ENCODE measurements around the gene EIF4G3. TPM values are rescaled to one million over a fixed set of nuclear protein-coding genes. Genes with fewer than 3 reads are reported as not detected.
"Not testable (repeated sequence)": the region's sequence is repeated elsewhere in the genome, so short reads cannot be mapped to it uniquely, and the experiment has no call there.

EIF4G3 gene
- total RNA-seq, 1 experiment from 2014 or later, result 23.2 TPM

- no peak for DNase-seq (ENCODE audit: low spot score)
Measured at GRCh38 chr1:20949871-20950590, 226.7 kb downstream of the EIF4G3 start.

GRCh38 chr1:20948101-20948500 lies 228.6 kb downstream of the EIF4G3 start:
- no peak for DNase-seq (ENCODE audit: low spot score)

- DNase-seq (ENCODE audit: low spot score), result no peak
Measured at GRCh38 chr1:20947409-20947808, 229.3 kb downstream of the EIF4G3 start.

GRCh38 chr1:20936621-20937020 lies 240.1 kb downstream of the EIF4G3 start:
- DNase-seq (ENCODE audit: low spot score), result no peak

GRCh38 chr1:20936216-20936615 lies 240.5 kb downstream of the EIF4G3 start:
- no peak for DNase-seq (ENCODE audit: low spot score)

- no peak for DNase-seq (ENCODE audit: low spot score)
Measured at GRCh38 chr1:20935717-20936116, 241.0 kb downstream of the EIF4G3 start.

GRCh38 chr1:20932437-20932977 lies 244.2 kb downstream of the EIF4G3 start:
- no peak for DNase-seq (ENCODE audit: low spot score)

- no peak for DNase-seq (ENCODE audit: low spot score)
Measured at GRCh38 chr1:20931930-20932436, 244.7 kb downstream of the EIF4G3 start.

GRCh38 chr1:20930427-20930826 lies 246.3 kb downstream of the EIF4G3 start:
- DNase-seq (ENCODE audit: low spot score), result no peak

- DNase-seq (ENCODE audit: low spot score), result no peak
Measured at GRCh38 chr1:20928146-20928545, 248.6 kb downstream of the EIF4G3 start.

- DNase-seq (ENCODE audit: low spot score), result no peak
Measured at GRCh38 chr1:20921285-20921684, 255.4 kb downstream of the EIF4G3 start.

GRCh38 chr1:20913242-20913641 lies 263.5 kb downstream of the EIF4G3 start:
- no peak for DNase-seq (ENCODE audit: low spot score)

GRCh38 chr1:20907526-20907925 lies 269.2 kb downstream of the EIF4G3 start:
- DNase-seq (ENCODE audit: low spot score), result not testable (repeated sequence)

GRCh38 chr1:20903437-20903836 lies 273.3 kb downstream of the EIF4G3 start:
- no peak for DNase-seq (ENCODE audit: low spot score)

GRCh38 chr1:20900056-20900455 lies 276.6 kb downstream of the EIF4G3 start:
- DNase-seq (ENCODE audit: low spot score), result no peak

- DNase-seq (ENCODE audit: low spot score), result no peak
Measured at GRCh38 chr1:20899154-20899972, 277.3 kb downstream of the EIF4G3 start.

GRCh38 chr1:20896826-20897225 lies 279.9 kb downstream of the EIF4G3 start:
- no peak for DNase-seq (ENCODE audit: low spot score)

GRCh38 chr1:20893931-20894330 lies 282.8 kb downstream of the EIF4G3 start:
- no peak for DNase-seq (ENCODE audit: low spot score)

- DNase-seq (ENCODE audit: low spot score), result no peak
Measured at GRCh38 chr1:20891091-20891490, 285.6 kb downstream of the EIF4G3 start.

- no peak for DNase-seq (ENCODE audit: low spot score)
Measured at GRCh38 chr1:20887246-20887645, 289.5 kb downstream of the EIF4G3 start.

- peak; percentile 37 for DNase-seq (ENCODE audit: low spot score)
Measured at GRCh38 chr1:20885121-20885520, 291.6 kb downstream of the EIF4G3 start.

- DNase-seq (ENCODE audit: low spot score), result no peak
Measured at GRCh38 chr1:20884513-20884912, 292.2 kb downstream of the EIF4G3 start.

GRCh38 chr1:20883766-20884165 lies 292.9 kb downstream of the EIF4G3 start:
- DNase-seq (ENCODE audit: low spot score), result no peak
